GM19463 (cell line): ENCODE data around the gene HTR3D.
"Not testable (repeated sequence)": the region's sequence is repeated elsewhere in the genome, so short reads cannot be mapped to it uniquely, and the experiment has no call there.

Experiments
- ATAC-seq: cut with Tn5 transposase; IDR thresholded peaks from one replicate; pipeline ENCODE4 v1.9.1; 2021; ENCODE audit warnings: mild to moderate bottlenecking, moderate library complexity; ENCODE audit not compliant: unreplicated experiment

HTR3D gene, protein sequence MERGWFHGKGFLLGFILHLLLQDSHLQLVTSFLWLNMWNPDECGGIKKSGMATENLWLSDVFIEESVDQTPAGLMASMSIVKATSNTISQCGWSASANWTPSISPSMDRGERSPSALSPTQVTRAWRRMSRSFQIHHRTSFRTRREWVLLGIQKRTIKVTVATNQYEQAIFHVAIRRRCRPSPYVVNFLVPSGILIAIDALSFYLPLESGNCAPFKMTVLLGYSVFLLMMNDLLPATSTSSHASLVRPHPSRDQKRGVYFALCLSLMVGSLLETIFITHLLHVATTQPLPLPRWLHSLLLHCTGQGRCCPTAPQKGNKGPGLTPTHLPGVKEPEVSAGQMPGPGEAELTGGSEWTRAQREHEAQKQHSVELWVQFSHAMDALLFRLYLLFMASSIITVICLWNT

DNA sequence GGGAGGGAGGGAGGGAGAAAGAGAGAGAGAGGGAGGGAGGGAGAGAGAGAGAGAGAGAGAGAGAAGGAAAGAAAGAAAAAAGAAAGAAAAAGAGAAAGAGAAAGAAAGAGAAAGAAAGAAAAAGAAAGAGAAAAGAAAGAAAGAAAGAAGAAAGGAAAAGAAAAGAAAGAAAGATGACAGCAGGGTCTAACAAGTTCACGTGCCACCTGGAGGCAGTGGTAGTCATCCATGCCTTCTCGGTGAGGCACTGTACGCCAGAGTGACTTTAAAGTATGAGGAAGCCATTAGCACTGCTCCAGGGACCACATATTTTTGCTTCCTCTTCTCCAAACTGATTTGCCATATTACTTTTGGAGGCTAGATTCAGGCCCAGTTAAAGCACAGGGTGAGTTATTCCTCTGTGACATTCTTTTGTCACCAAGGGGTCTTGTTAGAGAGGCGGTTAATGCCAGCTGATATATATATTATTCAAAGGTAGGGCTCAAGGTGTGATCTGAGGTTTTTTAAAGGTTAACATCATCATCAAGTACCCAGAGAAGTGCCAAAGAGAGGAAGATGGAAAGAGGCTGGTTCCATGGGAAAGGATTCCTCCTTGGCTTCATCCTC is at the start of gene HTR3D:
HTR3D (plus strand) TSS at position 556 of the 606 bp plus-strand sequence; CDS start at position 556, 0 bp downstream.
- ATAC-seq: no peak

DNA sequence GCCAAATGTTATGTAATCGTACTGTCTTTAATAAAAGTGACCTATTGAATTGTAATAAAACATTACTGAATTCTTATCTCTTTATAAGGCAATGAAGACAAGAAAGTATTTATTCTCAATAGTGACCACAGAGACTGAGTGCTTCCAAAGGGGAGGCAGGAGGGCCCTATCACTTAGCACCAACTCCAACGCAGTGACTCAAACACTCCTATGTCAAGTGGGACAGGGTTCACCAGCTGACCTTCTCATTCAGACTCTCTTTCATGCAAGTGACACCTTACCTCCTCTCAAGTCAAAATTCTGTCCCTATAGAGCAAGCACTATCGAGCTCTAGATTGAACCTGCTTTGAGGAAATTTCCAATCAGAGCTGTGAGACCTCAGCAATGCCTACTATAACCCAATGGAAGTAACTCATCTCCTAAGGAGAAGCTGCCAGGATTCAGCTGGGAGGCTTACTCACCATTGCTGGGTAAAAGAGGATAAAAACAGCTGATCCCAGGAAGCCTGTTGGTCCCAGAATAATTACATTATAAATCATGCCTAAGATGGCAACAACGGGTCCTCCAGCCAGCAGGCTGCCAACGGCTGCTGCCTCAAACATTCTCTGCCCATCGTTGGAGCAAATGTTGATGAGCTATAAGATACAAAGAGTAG is 49.4 kb upstream of the HTR3D start:
- no peak for ATAC-seq

DNA sequence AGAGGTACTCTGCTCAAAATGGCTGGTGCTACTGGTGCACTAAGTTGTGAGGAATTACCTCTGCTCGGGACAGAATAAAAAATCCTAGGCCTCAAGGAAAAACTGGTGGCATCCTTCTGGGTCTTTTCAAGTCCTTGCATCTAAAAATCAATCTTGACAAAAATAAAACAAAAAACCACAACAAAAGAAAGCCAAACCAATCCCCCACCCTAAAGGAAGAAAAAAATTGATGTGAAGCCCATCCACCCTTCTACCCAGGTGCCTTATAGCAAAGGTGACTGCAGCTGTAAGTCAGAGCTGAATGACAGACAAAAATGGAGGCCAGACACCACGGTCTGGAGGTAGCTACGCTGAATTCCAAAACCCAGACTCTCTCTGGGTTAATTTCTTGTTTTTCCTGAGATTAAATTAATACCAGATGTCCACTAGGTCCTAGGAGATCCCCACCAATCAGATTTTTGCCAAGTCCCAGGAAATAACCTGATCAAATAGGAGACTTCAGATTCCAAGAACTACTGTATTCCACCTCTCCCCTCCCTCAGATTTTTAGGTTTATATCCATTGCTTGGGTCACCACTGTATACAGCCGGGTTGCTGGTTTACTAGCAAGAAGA is 47.3 kb upstream of the HTR3D start:
- no peak for ATAC-seq

DNA sequence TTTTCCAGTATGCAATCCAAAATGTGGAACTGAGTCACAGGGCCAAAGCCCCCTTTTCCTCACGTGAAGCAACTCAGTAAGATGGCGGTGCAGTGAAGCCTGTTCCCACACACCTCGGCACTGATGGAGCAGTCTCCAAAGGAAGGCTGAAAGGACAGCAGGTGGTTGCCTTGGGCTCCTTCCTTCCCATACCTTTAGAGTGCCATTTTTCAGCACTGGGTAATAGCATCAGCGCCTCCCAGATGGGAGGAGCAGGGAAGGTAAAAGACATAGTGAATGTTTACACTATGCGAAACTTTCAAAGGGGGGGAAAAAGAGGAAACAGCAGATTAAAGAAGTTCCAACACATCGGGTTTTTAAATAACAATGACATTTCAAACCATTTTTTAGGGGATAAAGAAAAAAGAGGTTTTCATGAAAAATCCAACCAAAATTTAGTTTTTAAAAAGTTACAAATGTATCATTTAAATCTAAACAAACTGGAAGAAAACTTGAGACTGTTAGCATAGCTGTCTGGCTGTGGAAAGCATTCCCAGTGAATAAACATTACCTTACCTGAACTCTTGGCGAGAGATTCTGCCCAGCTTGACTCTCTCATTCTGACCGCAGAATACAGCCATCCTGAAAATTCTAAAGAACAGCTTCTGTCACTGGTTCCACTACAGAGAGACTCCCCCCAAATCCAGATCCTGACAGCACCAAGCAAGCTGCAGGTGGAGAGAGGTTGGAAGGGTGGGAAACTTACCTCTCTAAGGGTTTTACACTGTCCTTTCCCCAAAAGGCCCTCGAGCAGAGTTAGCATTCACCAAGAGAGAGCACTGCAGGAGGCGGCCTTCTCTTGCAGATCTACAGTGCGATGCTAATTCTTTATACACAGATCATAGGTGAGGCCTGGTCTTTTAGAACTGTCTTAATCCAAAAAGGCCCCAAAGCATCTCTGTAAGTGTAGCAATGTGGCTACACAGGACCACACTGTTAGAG is 46.5 kb upstream of the HTR3D start:
- ATAC-seq: no peak

DNA sequence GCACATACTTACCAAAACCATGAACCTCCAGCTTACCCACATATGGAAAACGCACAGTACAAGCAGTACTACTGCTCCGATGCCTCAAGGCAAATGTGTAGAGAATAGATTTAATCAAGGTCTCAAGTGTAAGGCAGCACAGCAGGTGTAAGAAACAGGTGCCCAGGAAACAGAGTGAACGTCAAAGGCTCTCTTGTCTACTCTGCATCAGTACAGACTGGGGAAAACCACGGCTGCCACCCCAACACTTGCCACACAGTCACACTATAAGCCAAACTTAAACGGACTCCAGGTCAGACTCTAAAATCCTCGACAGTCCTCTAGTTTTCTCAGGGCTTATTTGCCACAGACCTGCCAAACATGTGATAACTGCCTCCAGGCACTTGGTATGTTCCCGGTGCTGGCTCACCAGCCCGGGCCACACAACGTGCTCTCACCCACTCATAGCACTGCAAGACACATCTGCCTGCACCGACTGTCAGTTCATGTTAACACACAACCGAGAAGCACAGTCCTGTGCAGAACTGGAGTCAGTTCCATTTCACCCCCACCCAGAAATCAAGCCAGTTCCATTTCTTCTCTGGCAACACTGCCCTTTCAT is 44.4 kb upstream of the HTR3D start:
- ATAC-seq: no peak

DNA sequence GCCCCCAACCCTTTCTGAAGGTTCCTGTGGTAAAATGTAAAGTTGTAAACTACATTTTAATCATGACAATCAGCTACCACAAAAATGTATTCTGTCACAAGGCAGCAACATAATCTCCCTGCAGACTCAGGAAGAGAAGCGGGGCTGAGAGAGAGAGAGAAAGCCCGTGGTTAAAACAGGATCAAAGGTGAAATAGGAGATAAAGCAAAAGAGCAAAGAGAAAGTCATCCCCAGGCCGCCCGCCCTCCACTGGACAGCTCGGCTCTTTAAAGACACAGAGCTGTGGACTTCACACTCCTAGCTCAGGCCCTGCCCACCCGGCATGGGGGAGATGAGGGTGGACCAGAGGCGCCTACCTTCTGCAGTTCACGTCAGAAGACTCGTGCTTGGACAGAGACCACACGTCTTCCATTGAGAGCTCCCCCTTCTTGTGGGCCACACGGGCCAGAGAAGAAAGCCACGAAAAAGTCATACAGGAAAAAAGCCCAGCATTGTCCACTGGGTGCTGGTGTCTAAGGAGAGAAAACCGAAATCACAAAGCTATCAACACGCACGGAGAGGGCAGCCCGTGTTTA is 43.2 kb upstream of the HTR3D start:
- no peak for ATAC-seq

DNA sequence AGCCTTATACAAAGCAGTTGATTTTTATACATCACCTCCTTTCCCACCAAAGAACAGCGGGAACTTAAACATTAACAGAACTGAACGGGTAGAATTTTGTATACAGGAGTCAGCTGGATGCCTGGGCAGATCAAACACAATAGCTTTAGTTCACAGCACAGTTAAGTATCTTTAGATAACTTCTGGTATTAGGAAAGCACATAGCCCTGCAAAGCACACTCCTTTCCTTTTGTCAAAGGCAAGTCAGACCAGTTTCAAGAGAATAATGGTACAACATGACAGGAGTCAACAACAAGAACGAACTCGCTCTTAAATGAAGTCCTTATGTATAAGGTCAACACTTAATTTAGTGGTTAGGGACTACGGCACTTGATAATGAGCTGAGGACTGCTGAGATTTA is 40.1 kb upstream of the HTR3D start:
- no peak for ATAC-seq

DNA sequence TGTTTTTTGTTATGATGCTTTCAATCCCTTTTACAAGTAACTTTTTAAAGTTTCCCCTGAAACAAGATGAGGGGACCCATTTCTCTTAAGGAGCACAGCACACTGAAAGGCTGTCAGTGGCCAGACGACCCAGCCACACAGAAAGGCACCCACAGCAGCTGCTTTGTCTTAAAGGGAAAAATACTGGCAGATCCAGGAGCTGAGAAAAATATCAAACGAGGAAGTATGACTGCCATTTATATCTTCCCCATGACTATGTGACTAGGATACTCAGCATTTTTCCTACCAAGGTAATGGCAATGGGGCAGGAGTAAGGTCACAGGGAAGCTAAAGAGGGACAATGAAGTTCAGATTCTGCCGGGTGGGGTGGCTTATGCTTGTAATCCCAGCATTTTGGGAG is 29.8 kb upstream of the HTR3D start:
- ATAC-seq: no peak

DNA sequence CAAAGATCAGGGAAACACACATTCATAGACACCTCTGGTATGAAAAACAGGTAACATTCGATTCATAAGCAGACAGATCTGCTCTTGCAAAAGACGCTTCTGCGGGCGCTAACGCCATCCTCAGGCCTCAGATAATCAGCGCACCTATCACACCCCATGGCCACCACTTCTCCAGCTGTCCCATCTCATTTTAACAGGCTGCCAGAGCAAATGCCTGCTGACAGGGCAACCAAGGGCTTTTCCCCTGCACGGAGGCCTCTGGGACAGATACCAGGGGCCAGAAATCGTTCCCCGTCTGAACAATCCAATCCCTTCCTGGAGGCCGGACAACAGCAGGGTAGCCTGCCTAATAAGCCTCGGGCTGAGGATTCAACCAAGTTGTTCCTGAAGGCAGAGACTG is 29.1 kb upstream of the HTR3D start:
- no peak for ATAC-seq

DNA sequence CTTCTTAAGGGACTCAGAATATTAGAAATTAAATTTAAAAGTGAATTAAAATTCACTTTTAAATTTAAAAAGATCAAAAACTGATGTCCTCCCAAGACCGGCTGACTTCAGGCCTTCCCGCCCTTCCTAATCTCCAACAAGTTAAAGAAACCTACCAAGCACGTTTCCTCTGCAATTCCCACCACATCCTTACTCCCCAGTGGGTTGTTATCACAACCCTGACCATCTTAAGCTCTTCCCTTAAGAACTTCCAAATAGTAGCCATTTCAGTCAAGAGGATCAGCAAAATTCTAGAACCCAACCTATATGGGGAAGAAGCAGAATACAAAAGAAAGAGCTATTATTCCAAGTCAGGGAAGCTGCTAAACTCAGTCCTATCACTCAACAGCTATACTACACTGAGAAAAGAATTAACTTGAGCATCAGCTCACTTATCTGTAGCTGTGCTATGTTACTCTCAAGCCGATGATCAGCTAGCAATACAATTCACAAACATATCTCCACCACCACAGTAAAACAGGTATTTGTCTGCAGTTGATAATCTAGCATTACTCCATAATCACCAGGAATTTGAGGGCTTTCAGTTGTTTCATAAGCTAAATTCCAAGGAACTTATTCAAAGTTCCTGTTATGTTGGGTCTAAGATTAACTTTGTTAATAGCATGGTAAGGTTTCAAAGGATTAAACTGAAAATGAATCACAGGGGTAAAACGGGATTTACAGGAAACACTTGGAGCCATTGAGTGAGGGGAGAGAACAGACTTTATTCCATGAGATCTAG is 28.2 kb upstream of the HTR3D start:
- no peak for ATAC-seq

DNA sequence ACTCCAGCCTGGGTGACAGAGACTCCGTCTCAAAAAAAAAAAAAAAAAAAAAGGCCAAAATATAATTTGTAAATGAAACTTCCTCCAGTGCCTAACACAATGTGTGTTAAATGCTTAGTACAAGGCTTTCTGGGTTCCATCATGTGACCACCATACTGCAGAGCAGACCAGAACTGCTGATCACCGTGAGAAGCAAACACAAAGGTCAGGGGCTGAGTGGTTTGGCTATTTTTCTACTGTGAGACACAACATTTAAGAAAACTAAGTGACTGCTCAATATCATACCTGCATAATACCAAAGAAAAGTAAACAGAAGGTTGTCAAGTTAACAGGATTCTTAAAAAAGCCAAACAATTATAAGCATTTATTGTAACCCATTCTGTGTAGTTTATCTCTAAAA is 27.1 kb upstream of the HTR3D start:
- no peak for ATAC-seq

DNA sequence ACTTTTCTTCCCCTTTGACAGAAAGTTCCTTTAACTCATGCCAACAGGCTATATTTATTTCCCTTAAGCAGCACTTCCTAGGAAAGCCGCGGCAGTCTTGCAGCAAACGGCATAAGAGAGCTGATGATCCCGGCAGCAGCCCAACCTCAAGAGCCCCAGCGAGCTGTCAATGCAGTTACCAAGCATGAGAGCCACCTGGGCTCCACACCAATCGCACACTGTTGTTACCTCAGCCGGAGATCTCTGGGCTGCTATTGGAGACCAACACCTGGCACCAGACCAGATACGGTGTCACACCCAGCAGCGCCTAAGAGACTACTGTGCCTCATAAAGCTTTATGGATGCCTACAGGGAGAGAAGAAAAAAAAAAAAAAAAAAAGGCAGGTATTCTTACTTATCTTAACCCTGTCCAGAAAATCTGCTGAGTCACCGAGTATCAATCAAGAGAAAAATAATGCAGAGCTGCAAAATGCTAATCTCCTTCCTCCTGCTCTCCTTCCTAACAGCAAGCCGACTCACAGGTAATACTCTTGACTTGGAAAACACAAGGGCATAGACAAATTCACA is 25.5 kb upstream of the HTR3D start:
- ATAC-seq: peak; percentile 57

DNA sequence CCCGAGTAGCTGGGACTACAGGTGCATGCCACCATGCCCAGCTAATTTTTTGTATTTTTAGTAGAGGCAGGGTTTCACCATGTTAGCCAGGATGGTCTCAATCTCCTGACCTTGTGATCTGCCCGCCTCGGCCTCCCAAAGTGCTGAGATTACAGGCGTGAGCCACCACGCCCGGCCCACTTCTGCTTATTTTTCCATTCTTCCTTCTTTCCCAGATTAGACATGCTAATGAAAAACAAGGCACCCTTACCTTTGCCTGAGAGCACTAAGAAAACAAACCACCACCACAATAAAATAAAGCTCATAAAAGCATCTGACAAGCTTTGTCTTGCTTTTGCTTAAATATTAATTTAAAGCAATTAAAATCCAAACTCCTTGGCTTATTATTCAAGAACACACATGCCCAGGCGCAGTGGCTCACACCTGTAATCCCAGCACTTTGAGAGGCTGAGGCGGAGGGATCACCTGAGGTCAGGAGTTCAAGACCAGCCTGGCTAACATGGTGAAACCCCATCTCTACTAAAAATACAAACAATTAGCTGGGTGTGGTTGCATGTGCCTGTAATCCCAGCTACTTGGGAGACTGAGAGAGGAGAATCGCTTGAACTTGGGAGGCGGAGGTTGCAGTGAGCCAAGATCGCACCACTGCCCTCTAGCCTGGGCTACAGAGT is 24.3 kb upstream of the HTR3D start:
- not testable (repeated sequence) for ATAC-seq

DNA sequence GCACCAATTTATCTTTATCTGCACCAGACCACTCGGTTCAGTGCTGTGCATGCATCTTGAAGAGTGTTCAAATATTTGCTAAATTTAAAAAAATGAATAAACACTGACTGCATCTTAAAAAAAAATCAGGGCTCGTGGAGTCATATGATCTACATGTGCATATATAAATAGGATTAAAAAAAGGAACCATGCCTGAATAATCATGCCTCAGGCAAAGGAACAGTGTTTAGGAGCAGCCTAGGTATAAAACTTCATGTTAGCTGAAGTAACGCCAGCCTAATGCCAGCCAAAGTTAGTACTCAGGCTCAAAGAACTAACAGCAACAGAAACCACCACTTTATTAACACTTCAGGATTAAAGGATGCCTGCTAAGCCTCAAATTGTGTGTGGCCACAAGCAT is 23.4 kb upstream of the HTR3D start:
- no peak for ATAC-seq

DNA sequence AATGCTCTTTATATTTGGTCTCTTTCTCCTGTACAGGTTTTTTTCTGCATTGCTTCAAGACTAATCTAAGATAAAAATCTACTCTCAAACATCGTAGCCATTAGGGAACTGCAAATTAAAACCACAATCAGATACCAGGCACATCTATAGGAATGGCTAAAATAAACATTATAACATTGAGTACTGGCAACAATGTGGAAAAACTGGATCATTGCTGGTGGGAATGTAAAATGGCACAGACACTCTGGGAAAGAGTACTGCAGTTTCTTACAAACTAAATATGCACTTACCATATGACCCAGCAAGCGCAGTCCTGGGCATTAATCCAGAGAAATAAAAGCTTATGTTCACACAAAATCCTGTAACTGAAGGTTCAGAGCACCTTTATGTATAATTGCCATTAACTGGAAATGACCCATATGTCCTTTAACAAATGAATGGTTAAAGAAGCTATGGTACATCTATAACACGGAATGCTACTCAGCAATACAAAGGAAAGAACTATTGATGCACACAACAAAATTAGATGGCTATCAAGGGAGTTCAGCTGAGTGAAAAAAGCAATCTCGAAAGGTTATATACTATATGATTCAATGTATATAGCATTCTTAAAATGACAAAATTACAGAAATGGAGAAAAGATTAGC is 20.2 kb upstream of the HTR3D start:
- no peak for ATAC-seq

DNA sequence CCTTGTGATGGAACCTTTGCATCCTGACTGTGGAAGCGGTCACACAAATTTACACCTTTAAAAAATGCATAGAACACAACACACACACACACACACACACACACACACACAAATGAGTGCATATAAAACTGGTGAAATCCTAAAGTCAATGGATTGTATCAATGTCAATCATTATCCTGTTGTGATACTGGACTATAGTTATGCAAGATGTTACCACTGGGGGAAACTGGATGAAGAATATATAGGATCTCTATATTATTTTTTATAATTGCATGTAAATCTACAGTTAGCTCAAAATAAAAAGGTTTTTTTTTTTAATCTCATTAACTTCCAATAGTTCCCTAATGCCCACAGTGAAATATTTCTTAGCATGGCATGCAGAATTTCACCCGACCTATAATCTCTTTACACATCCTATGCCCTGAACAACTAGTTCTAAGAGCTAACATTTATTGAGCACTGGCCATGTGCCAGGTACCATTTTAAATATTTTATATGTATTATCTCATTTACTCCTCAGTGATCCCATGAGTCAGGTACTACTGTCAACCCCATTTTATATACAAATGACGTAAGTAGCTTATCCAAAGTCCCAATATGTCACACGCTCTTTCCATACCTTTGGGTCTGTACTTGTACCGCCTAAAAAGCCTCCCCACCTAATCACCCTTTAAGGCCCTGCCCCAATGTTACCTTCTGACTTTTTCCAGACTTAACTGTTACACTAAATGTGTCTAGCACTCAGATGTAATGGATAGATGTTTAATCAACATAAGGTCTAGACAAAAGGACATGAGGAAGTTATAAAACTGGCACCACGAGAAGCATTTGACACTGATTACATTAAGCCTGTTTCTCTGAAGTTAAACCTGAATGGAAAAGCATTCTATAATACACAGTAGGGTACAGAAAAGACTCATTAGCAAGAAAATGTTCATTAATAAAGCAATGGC is 19.3 kb upstream of the HTR3D start:
- no peak for ATAC-seq
